Neutrophil (primary cell): ENCODE results near the gene RIOK2.

Source experiments
- H3K27ac ChIP-seq: fragments of 200-600 bp; sonication (generic); 2 replicates; pipeline ENCODE4 v1.5.1; 2016; ENCODE audit warnings: mild to moderate bottlenecking, moderate library complexity
- H3K27me3 ChIP-seq: fragments of 200-600 bp; sonication (generic); 2 replicates; pipeline ENCODE4 v1.6.0; 2016; ENCODE audit warnings: mild to moderate bottlenecking
- H3K36me3 ChIP-seq: fragments of 200-600 bp; sonication (generic); 2 replicates; pipeline ENCODE4 v1.5.1; 2017
- H3K4me1 ChIP-seq, 2 experiments: fragments of 200-600 bp in 1 of 2; sonication (generic) in 1 of 2; 1 replicate in 1 of 2; 2 replicates in 1 of 2; pipeline versions ENCODE4 v1.5.1 to v1.6.1; 2013 to 2016; ENCODE audit warnings: low read depth in 1 of 2, low read length in 1 of 2, mild to moderate bottlenecking in 1 of 2, moderate library complexity in 1 of 2; ENCODE audit not compliant: control insufficient read depth in 1 of 2, insufficient read depth in 1 of 2
- H3K4me3 ChIP-seq, 2 experiments: fragments of 200-600 bp in 1 of 2; sonication (generic) in 1 of 2; 1 replicate in 1 of 2; 2 replicates in 1 of 2; pipeline ENCODE4 v1.5.1; 2013 to 2016; ENCODE audit warnings: low read depth in 1 of 2, low read length in 1 of 2, mild to moderate bottlenecking in 1 of 2, moderate library complexity in 1 of 2
- H3K9me3 ChIP-seq: fragments of 200-600 bp; sonication (generic); 2 replicates; pipeline ENCODE4 v1.5.1; 2016
- CTCF ChIP-seq: fragments of 200-600 bp; sonication (generic); IDR thresholded peaks from 2 replicates; pipeline ENCODE4 v1.5.1; 2016; ENCODE audit warnings: antibody characterized with exemption

Gene RIOK2

GRCh38 chr5:97118261-97119006 lies 64.6 kb downstream of the RIOK2 start:
- TF ChIP-seq CTCF = no peak
- H3K27ac ChIP-seq = no peak overlapping the region
- H3K9me3 ChIP-seq = no peaks in the 10 kb centered on the region
- no peaks in the 10 kb centered on the region for H3K4me1 ChIP-seq
- H3K4me3 ChIP-seq = no peak overlapping the region
- no peaks in the 10 kb centered on the region for H3K27me3 ChIP-seq
- H3K36me3 ChIP-seq = no peaks in the 10 kb centered on the region

DNA sequence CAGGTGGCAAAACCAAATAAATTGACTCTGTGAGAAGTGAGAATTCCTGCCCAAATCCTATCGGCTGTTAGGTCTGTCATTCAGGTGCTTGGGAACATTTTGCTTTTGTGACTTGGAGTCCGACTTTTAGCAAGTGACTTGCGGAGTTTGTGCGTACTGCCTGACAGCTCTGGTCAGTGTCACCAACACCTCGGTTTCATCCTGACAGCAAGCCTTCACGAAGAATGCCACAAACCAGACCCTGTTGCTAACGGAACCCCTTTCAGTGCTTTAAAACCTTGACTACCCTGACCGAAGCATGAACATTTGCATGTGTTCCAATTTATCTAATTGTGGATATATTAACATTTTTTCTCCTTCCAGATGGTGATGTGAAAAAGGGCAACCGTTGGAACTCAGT lies 67.1 kb downstream of the RIOK2 start:
- Histone ChIP-seq H3K4me1 (no peaks in the 10 kb centered on the region), H3K9me3 (no peaks in the 10 kb centered on the region), H3K4me3 (no peak overlapping the region), H3K36me3 (no peaks in the 10 kb centered on the region), H3K27me3 (no peaks in the 10 kb centered on the region), H3K27ac (no peak overlapping the region)
- no peak for TF ChIP-seq CTCF

- Histone ChIP-seq H3K36me3 (no peaks in the 10 kb centered on the region), H3K4me3 (no peak overlapping the region), H3K27me3 (no peaks in the 10 kb centered on the region), H3K9me3 (no peaks in the 10 kb centered on the region), H3K4me1 (no peaks in the 10 kb centered on the region), H3K27ac (no peak overlapping the region)
- no peak for TF ChIP-seq CTCF
These were observed 70.8 kb downstream of the RIOK2 start for GRCh38 chr5:97112230-97112629.

GRCh38 chr5:97111616-97112015 lies 71.4 kb downstream of the RIOK2 start:
- no peak for TF ChIP-seq CTCF
- Histone ChIP-seq H3K9me3 (no peaks in the 10 kb centered on the region), H3K27ac (no peak overlapping the region), H3K27me3 (no peaks in the 10 kb centered on the region), H3K4me3 (no peak overlapping the region), H3K4me1 (no peaks in the 10 kb centered on the region), H3K36me3 (no peaks in the 10 kb centered on the region)

GRCh38 chr5:97111004-97111403 lies 72.0 kb downstream of the RIOK2 start:
- H3K36me3 ChIP-seq = no peaks in the 10 kb centered on the region
- TF ChIP-seq CTCF = no peak
- H3K9me3 ChIP-seq = no peaks in the 10 kb centered on the region
- no peak overlapping the region for H3K4me3 ChIP-seq
- H3K4me1 ChIP-seq = no peaks in the 10 kb centered on the region
- H3K27ac ChIP-seq = no peak overlapping the region
- H3K27me3 ChIP-seq = no peaks in the 10 kb centered on the region
